ENCODE measurements around the gene TEKT3. TPM values are rescaled to one million over a fixed set of nuclear protein-coding genes. Genes with fewer than 3 reads are reported as not detected.

Gene TEKT3
- total RNA-seq, 1 donor from 2014 or later: not detected

GRCh38 chr17:15361592-15361991 is 20.2 kb upstream of the TEKT3 start:
- no peak for DNase-seq (ENCODE audit: low spot score in 2 of 2)
- Histone ChIP-seq H3K4me1 (no peaks in the 10 kb centered on the region), H3K9me3 (no peaks in the 10 kb centered on the region), H3K4me3 (no peak overlapping the region), H3K36me3 (no peaks in the 10 kb centered on the region), H3K27ac (no peak overlapping the region), H3K27me3 (no peaks in the 10 kb centered on the region)
- no peak for TF ChIP-seq CTCF (IDR thresholded peaks at IDR 0.05)
- intact Hi-C loops (cut with DNase I): no loop called here

GRCh38 chr17:15361151-15361550 is 19.8 kb upstream of the TEKT3 start:
- Histone ChIP-seq H3K27ac (no peak overlapping the region), H3K9me3 (no peaks in the 10 kb centered on the region), H3K36me3 (no peaks in the 10 kb centered on the region), H3K4me3 (no peak overlapping the region), H3K27me3 (no peaks in the 10 kb centered on the region), H3K4me1 (no peaks in the 10 kb centered on the region)
- DNase-seq (ENCODE audit: low spot score in 2 of 2): no peak
- TF ChIP-seq CTCF (IDR thresholded peaks at IDR 0.05): no peak
- intact Hi-C loops (cut with DNase I): no loop called here

- Histone ChIP-seq H3K27me3 (no peaks in the 10 kb centered on the region), H3K36me3 (no peaks in the 10 kb centered on the region), H3K4me3 (no peak overlapping the region), H3K4me1 (no peaks in the 10 kb centered on the region), H3K9me3 (no peaks in the 10 kb centered on the region), H3K27ac (no peak overlapping the region)
- DNase-seq (ENCODE audit: low spot score in 2 of 2): no peak
- intact Hi-C loops (cut with DNase I): no loop called here
- TF ChIP-seq CTCF (IDR thresholded peaks at IDR 0.05): no peak
These were observed 12.9 kb upstream of the TEKT3 start for GRCh38 chr17:15354256-15354655.

GRCh38 chr17:15351925-15352324 is 10.5 kb upstream of the TEKT3 start:
- H3K27ac ChIP-seq: no peak overlapping the region
- no peaks in the 10 kb centered on the region for H3K9me3 ChIP-seq
- DNase-seq (ENCODE audit: low spot score in 2 of 2): no peak
- intact Hi-C loops (cut with DNase I): no loop called here
- no peak for TF ChIP-seq CTCF (IDR thresholded peaks at IDR 0.05)
- no peak overlapping the region for H3K4me3 ChIP-seq
- no peaks in the 10 kb centered on the region for H3K36me3 ChIP-seq
- no peaks in the 10 kb centered on the region for H3K4me1 ChIP-seq
- no peaks in the 10 kb centered on the region for H3K27me3 ChIP-seq

- TF ChIP-seq CTCF (IDR thresholded peaks at IDR 0.05): no peak
- no peaks in the 10 kb centered on the region for H3K4me1 ChIP-seq
- H3K4me3 ChIP-seq: no peak overlapping the region
- no peaks in the 10 kb centered on the region for H3K9me3 ChIP-seq
- H3K27me3 ChIP-seq: no peaks in the 10 kb centered on the region
- no peaks in the 10 kb centered on the region for H3K36me3 ChIP-seq
- no peak for DNase-seq (ENCODE audit: low spot score in 2 of 2)
- H3K27ac ChIP-seq: no peak overlapping the region
- intact Hi-C loops (cut with DNase I): no loop called here
These were observed 10.1 kb upstream of the TEKT3 start for GRCh38 chr17:15351478-15351840.

DNA sequence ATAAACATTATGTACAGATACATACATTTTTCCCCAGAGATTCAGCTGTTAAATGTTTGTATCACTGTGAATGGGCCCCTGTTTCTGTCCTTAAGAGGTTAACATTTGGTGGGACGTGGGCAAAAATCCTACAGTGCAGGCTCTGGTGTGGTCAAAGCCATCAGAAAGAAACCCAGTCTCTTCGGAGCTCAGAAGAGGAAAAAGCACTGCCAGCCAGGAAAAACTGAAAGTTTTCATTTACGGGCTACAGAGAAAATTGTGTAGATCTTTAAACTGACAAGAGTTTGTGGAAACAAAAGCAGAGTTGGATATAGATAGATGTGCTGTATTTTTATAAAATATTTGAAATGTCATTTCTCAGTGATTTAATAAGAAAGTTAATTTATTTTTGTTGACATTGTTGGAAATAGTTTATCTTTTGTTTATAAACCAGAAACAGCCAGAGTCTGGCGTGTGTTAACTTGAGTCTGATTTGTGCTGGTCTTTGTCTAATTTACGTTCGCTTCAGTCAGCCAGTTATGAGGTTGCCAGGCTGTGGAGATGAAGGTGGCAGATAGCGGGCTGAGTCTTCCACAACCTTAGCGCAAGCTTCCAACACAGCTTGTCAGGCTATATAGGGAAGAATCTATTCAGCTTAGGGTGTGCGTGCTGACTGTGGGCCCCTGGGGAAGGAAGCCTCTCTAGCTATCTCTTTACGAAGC is 9.5 kb upstream of the TEKT3 start:
- TF ChIP-seq CTCF (IDR thresholded peaks at IDR 0.05): no peak
- Histone ChIP-seq H3K27ac (no peak overlapping the region), H3K9me3 (no peaks in the 10 kb centered on the region), H3K4me3 (no peak overlapping the region), H3K36me3 (no peaks in the 10 kb centered on the region), H3K27me3 (no peaks in the 10 kb centered on the region), H3K4me1 (no peaks in the 10 kb centered on the region)
- intact Hi-C loops (cut with DNase I): no loop called here
- DNase-seq (ENCODE audit: low spot score in 2 of 2): no peak

All from ascending aorta (tissue), 2 donors.